H1 (cell line): ENCODE results near the gene ANKRD6. TPM values are rescaled to one million over a fixed set of nuclear protein-coding genes. Genes with fewer than 3 reads are reported as not detected.

Source experiments
- HDAC6 ChIP-seq: IDR thresholded peaks from one replicate; pipeline ENCODE4 v1.7.1; 2012; ENCODE audit warnings: low read depth, mild to moderate bottlenecking, inconsistent platforms, low read length, moderate library complexity
- POLR2A ChIP-seq, 2 experiments: IDR thresholded peaks; 1 replicate in 1 of 2; 2 replicates in 1 of 2; pipeline ENCODE4 v1.6.1; 2011; ENCODE audit warnings: low read depth in 2 of 2, low read length in 2 of 2, mild to moderate bottlenecking in 2 of 2; ENCODE audit errors: control extremely low read depth in 1 of 2
- SUZ12 ChIP-seq: fragments of 200-600 bp; sonication (generic); IDR thresholded peaks from 2 replicates; pipeline ENCODE4 v1.6.1; 2012; ENCODE audit warnings: mild to moderate bottlenecking, inconsistent platforms, low read length, moderate library complexity, mixed read lengths
- polyA plus RNA-seq, 7 experiments: library from polyadenylated mRNA; depleted of rRNA in 3 of 7; stranded (reverse) in 5 of 7; unstranded in 2 of 7; fragments of >200 nt in 5 of 7; fragments of 200-250 nt in 2 of 7; gene quantifications; 1 replicate in 5 of 7; 2 replicates in 1 of 7; 4 replicates in 1 of 7; pipeline versions ENCODE4 v1.2.1 to v1.2.3, GENCODE V29; 2011 to 2013; ENCODE audit warnings: missing spikeins in 2 of 7, mixed read lengths in 2 of 7
- total RNA-seq: library from RNA; stranded (reverse); fragmentation: NEBNext Ultra II Directional; extraction: Animal tissue kit (Norgen Biotek cat#: 25700); gene quantifications from 2 replicates; pipeline ENCODE4 v1.2.1, GENCODE V29; 2021
- TF ChIP-seq, protein P1 (sequence below): IDR thresholded peaks from 2 replicates; pipeline ENCODE4 v1.6.1; 2011; ENCODE audit warnings: low read length, improper control_type of control experiment

Gene ANKRD6
- total and polyA plus RNA-seq, 2 of the 8 experiments (the other 6 are each of a cell fraction or from before 2014, with no cell fraction given): 5.9 to 12.8 TPM

DNA sequence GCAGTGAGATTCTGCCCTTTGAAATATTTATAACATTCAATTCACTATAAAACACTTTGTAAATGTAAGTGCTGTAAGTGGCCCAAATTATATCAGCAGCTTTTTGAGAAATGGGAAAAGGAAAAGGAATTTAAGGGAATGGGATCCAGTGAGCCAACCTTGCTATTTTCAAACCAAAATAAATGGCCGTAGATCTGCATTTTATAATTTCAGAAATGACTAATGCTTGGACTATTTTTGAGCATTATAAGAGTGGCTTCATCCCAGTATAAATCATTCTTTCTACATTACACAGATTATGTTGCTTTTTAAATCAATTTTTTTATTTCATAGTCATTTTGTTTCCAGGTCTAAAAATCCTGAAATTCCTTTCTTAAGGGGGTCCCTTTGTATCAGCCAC, 49.2 kb downstream of the ANKRD6 start (continued):
- TF ChIP-seq, protein P1, sequence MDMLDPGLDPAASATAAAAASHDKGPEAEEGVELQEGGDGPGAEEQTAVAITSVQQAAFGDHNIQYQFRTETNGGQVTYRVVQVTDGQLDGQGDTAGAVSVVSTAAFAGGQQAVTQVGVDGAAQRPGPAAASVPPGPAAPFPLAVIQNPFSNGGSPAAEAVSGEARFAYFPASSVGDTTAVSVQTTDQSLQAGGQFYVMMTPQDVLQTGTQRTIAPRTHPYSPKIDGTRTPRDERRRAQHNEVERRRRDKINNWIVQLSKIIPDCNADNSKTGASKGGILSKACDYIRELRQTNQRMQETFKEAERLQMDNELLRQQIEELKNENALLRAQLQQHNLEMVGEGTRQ: no peak
- TF ChIP-seq HDAC6 (no peak), POLR2A (IDR thresholded peaks at IDR 0.05; ENCODE audit: control extremely low read depth in 1 of 2, low read depth in 2 of 2, low read length in 2 of 2) (no peak), SUZ12 (no peak)
